Peyer's patch (tissue), 4 donors: ENCODE data around the gene SEM1. TPM values are rescaled to one million over a fixed set of nuclear protein-coding genes. Genes with fewer than 3 reads are reported as not detected.
"Not testable (repeated sequence)": the region's sequence is repeated elsewhere in the genome, so short reads cannot be mapped to it uniquely, and the experiment has no call there.

Experiments
- DNase-seq, 3 donors: peaks; one replicate each; pipeline ENCODE4 v3.0.0-alpha.2; 2017 to 2019
- H3K27ac ChIP-seq, 4 donors: fragments of 200-600 bp; sonication (generic); one replicate each; pipeline ENCODE4 v1.5.1; 2016 to 2019
- H3K27me3 ChIP-seq, 2 donors: fragments of 200-600 bp; sonication (generic); one replicate each; pipeline ENCODE4 v1.5.1; 2019
- H3K36me3 ChIP-seq, 3 donors: fragments of 200-600 bp; sonication (generic); one replicate each; pipeline ENCODE4 v1.5.1; 2016 to 2019
- H3K4me1 ChIP-seq, 4 donors: fragments of 200-600 bp; sonication (generic); one replicate each; pipeline ENCODE4 v1.5.1; 2016 to 2019
- H3K4me3 ChIP-seq, 4 donors: fragments of 200-600 bp; sonication (generic); 1 replicate in 3 of 4; 2 replicates in 1 of 4; pipeline ENCODE4 v1.5.1; 2016 to 2019; ENCODE audit warnings: mild to moderate bottlenecking in 1 of 4
- H3K9me3 ChIP-seq, 4 donors: fragments of 200-600 bp; sonication (generic); one replicate each; pipeline ENCODE4 v1.5.1; 2016 to 2019; ENCODE audit warnings: mild to moderate bottlenecking in 1 of 4
- POLR2A ChIP-seq, 2 donors: fragments of 450-650 bp; IDR thresholded peaks; one replicate each; pipeline ENCODE4 v1.5.1; 2017; ENCODE audit warnings: antibody characterized with exemption in 2 of 2, mild to moderate bottlenecking in 2 of 2, moderate library complexity in 2 of 2
- total RNA-seq, 4 donors: library from RNA; depleted of rRNA; stranded (reverse); fragments of >200 nt; gene quantifications; one replicate each; pipeline ENCODE4 v1.1.0, GENCODE V29; 2016
- TF ChIP-seq, protein P1 (sequence below), 6 experiments: fragments of 450-650 bp in 4 of 6; fragments of 200-600 bp in 2 of 6; sonication (generic) in 1 of 6; IDR thresholded peaks; one replicate each; pipeline ENCODE4 v1.5.1; 2017 to 2019; ENCODE audit warnings: antibody characterized with exemption in 6 of 6, mild to moderate bottlenecking in 3 of 6, moderate library complexity in 1 of 6

Gene SEM1
- total RNA-seq: 10 to 100 TPM in 3 of 4 donors, 1 to 10 TPM in 1; 9.2 to 20.0 (median 15.3) TPM

DNA sequence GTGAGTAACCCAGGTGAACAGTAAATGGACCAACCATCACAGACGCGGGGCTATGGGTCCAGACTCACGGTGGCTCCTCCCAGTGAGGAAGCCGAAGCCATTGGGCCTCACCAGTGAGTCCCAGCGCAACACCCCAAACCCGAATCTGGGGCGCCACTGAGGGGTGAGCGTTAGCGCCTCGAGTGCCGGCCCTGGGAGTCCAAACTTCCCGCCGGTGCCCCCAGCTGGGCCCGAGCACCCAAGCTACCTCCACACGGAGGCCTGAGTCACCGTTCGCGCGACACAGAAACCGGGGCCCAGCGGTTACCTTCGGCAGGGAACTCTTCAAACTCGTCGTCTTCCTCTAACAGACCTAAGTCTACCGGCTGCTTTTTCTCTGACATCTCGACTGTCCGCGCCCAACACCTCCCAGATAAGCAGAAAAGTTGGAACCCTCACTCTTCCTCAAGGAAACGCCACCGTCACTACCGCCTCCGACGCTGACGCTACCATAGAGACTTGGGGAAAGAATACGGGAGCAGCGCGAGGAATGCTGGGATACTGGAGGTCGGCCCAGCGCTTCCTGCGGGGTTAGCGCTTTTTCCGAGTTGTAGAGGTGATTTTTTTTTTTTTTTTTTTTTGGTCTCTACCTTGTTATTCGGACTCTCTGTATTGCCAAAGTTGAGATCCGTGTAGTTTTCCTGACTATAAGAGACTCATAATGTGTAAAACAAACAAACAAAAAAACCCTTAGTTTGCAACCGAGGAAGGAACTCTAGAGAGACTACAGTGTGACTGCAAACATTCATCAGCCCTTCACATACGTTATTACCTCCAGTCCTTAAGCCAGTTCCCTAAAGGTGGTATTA is at the start of gene SEM1:
SEM1 (minus strand) TSS at position 466 of the 848 bp plus-strand sequence; CDS start at position 383, 83 bp downstream.
- DNase-seq: peak; percentile 83 to 93 (median 85)
- Histone ChIP-seq H3K4me1 (peaks cover 0 to 12% (median 0%) of the 10 kb centered on the region in 4 donors), H3K4me3 (peak within 1 kb of the TSS; percentile 56 to 93 (median 86)), H3K27ac (peak within 1 kb of the TSS; percentile 73 to 89 (median 82)), H3K27me3 (no peaks in the 10 kb centered on the region), H3K9me3 (peaks cover 0 to 7% (median 0%) of the 10 kb centered on the region in 4 donors), H3K36me3 (no peaks in the 10 kb centered on the region)
- TF ChIP-seq POLR2A (IDR thresholded peaks at IDR 0.05): peak in 1 of 2 donors; percentile 33
- TF ChIP-seq, protein P1, sequence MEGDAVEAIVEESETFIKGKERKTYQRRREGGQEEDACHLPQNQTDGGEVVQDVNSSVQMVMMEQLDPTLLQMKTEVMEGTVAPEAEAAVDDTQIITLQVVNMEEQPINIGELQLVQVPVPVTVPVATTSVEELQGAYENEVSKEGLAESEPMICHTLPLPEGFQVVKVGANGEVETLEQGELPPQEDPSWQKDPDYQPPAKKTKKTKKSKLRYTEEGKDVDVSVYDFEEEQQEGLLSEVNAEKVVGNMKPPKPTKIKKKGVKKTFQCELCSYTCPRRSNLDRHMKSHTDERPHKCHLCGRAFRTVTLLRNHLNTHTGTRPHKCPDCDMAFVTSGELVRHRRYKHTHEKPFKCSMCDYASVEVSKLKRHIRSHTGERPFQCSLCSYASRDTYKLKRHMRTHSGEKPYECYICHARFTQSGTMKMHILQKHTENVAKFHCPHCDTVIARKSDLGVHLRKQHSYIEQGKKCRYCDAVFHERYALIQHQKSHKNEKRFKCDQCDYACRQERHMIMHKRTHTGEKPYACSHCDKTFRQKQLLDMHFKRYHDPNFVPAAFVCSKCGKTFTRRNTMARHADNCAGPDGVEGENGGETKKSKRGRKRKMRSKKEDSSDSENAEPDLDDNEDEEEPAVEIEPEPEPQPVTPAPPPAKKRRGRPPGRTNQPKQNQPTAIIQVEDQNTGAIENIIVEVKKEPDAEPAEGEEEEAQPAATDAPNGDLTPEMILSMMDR (IDR thresholded peaks at IDR 0.05): no peak

DNA sequence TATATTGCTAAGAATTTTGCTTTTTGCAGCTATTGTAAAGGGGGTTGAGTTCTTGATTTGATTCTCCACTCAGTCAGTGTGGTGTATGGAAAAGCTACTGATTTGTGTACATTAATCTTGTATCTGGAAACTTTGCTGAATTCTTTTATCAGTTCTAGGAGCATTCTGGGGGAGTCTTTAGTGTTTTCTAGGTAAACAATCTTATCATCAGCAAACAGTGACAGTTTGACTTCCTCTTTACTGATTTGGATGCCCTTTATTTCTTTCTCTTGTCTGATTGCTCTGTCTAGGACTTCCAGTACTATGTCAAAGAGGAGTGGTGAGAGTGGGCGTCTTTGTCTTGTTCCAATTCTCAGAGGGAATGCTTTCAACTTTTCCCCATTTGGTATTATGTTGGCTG is 48.2 kb upstream of the SEM1 start:
- H3K36me3 ChIP-seq, DNase-seq, H3K4me1 ChIP-seq, H3K27ac ChIP-seq, H3K4me3 ChIP-seq, H3K27me3 ChIP-seq, H3K9me3 ChIP-seq: not testable (repeated sequence)

DNA sequence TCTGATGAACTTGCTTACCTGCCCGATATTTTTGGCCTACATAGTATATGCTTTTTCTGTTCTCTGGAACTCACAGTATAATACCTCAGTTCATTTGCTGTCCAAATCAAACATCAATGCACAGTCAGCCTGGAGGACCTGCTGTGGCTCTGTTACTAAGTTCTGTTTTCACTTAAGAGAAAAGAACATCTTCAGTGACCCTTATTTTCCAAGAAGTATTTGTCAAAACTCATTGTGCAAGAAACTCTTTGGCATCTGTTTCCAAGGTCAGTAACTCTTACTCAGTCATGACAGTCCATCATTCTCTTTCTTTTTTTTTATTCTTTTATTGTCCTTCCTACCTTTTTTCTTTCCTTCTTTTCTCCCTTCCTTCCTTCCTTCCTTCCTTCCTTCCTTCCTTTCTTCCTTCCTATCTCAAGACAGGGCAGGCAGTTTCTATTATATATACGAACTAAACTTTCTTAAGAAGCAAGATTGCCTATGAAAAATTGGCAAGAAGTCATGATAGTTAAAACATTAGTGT is 37.8 kb upstream of the SEM1 start:
- no peak for DNase-seq
- TF ChIP-seq POLR2A (IDR thresholded peaks at IDR 0.05): no peak
- TF ChIP-seq, protein P1 (IDR thresholded peaks at IDR 0.05): no peak
- Histone ChIP-seq H3K9me3 (no peaks in the 10 kb centered on the region), H3K27me3 (no peaks in the 10 kb centered on the region), H3K27ac (no peak overlapping the region), H3K4me3 (no peak overlapping the region), H3K4me1 (no peaks in the 10 kb centered on the region), H3K36me3 (no peaks in the 10 kb centered on the region)

GRCh38 chr7:96740130-96740529 is 30.5 kb upstream of the SEM1 start:
- H3K9me3 ChIP-seq: no peaks in the 10 kb centered on the region
- H3K4me1 ChIP-seq: no peaks in the 10 kb centered on the region
- H3K4me3 ChIP-seq: no peak overlapping the region
- TF ChIP-seq, protein P1 (IDR thresholded peaks at IDR 0.05): no peak
- TF ChIP-seq POLR2A (IDR thresholded peaks at IDR 0.05): no peak
- H3K36me3 ChIP-seq: no peaks in the 10 kb centered on the region
- H3K27ac ChIP-seq: no peak overlapping the region
- DNase-seq: no peak
- no peaks in the 10 kb centered on the region for H3K27me3 ChIP-seq

DNA sequence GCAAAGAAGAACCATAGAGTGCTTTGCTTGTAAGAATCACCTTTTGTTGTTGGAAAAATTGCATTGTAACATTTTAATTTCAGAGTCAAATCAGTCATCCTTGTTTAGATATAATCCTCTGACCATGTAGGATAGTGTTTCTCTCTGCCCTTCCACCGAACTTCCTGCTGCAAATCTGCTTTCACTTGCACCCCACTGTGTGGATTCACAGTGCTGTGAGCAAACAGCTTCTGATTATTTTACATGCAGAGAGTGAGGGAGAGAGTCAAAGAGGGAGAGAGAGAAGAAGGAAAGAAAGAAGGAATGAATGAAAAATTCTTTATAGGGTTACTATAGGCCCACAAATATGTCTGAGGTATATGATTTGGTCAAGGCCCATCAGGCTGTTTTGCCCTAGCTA is 30.0 kb upstream of the SEM1 start:
- H3K27ac ChIP-seq: no peak overlapping the region
- H3K4me1 ChIP-seq: no peaks in the 10 kb centered on the region
- H3K27me3 ChIP-seq: no peaks in the 10 kb centered on the region
- H3K4me3 ChIP-seq: no peak overlapping the region
- H3K9me3 ChIP-seq: no peaks in the 10 kb centered on the region
- TF ChIP-seq, protein P1 (IDR thresholded peaks at IDR 0.05): no peak
- no peak for TF ChIP-seq POLR2A (IDR thresholded peaks at IDR 0.05)
- H3K36me3 ChIP-seq: no peaks in the 10 kb centered on the region
- no peak for DNase-seq

- no peak for TF ChIP-seq POLR2A (IDR thresholded peaks at IDR 0.05)
- TF ChIP-seq, protein P1 (IDR thresholded peaks at IDR 0.05): no peak
- Histone ChIP-seq H3K9me3 (no peaks in the 10 kb centered on the region), H3K4me1 (no peaks in the 10 kb centered on the region), H3K27me3 (no peaks in the 10 kb centered on the region), H3K4me3 (no peak overlapping the region), H3K27ac (no peak overlapping the region), H3K36me3 (no peaks in the 10 kb centered on the region)
- no peak for DNase-seq
These were observed 29.5 kb upstream of the SEM1 start for GRCh38 chr7:96739167-96739566.
